GM12801 (cell line): ENCODE data around the gene ENTPD8.

Experiments used
- TF ChIP-seq, protein P1 (sequence below): IDR thresholded peaks from one replicate; pipeline ENCODE4 v1.5.1; 2011; ENCODE audit warnings: control low read depth; ENCODE audit not compliant: insufficient read length; ENCODE audit errors: extremely low read depth

ENTPD8 gene

DNA sequence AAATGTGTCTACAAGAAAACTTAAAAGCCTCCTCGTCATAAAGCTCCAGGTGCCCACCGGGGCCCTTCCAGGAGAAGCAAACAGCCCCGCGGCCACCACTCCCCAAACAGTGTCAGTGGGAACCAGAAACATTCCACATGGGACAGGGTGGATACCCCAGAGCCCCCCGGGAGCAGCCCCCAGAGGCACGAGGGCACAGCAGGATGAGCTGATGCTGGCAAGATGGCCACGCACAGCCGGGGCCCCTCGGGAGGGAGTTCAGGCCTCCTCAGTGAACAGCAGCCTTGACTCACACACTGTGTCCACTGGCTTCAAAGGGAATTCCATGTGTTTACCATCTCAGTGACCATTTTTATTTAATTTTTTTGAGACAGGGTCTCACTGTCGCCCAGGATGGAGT lies 28.7 kb downstream of the ENTPD8 start:
- TF ChIP-seq, protein P1, sequence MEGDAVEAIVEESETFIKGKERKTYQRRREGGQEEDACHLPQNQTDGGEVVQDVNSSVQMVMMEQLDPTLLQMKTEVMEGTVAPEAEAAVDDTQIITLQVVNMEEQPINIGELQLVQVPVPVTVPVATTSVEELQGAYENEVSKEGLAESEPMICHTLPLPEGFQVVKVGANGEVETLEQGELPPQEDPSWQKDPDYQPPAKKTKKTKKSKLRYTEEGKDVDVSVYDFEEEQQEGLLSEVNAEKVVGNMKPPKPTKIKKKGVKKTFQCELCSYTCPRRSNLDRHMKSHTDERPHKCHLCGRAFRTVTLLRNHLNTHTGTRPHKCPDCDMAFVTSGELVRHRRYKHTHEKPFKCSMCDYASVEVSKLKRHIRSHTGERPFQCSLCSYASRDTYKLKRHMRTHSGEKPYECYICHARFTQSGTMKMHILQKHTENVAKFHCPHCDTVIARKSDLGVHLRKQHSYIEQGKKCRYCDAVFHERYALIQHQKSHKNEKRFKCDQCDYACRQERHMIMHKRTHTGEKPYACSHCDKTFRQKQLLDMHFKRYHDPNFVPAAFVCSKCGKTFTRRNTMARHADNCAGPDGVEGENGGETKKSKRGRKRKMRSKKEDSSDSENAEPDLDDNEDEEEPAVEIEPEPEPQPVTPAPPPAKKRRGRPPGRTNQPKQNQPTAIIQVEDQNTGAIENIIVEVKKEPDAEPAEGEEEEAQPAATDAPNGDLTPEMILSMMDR = no peak

DNA sequence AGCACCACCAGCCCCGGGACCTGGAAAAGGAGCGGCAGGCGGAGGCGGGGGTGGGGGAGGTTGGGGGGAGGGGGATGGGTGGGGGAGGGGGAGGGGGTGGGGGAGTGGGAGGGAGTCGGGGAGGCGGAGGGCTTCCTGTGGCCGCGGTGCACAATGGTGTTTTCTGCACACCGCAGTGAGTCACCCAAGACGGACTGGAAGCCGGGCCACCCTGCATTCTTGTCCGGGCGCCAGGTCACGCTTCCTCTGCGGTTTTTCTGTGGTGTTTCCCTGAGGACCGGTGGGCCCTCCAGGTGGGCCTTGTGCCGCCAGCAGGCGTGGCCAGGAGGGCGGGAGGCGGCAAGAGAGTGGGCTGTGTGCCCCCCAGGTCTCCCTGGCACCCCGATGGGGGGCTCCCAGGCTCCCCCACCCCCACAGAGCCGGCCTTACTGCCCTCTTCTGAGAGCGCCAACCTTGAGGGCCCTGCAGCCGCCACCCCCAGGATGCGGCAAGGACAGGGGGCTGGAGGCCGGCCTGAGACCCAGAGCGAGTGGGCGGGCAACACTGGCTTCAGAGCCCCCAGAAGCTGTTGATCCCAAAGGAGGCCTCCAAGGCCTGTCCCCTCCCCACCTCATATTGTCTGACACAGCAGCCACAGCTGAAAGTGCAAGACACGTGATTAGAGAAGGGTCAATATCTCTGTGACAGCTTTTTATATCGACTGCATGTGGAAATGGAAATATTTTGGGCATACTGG lies 29.3 kb downstream of the ENTPD8 start:
- TF ChIP-seq, protein P1 = no peak

DNA sequence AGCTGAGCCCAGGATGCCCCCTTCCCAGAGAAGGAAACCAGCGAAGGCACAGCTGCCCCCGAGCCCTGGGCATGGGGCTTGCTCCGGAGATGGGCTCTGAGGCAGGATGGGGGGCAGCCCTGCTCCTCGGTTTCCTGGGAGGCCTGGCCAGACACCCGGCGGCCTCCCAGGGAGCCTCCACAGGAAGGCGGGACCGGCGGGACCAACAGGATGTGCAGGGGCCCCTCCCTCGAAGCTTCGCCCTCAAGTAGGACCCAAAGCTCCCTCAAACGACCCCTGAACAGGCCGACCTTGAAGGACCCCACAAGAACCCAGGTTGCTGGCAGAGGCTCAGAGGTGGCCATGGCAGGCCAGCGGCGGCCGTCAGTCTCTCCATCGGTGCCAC lies 29.9 kb downstream of the ENTPD8 start:
- TF ChIP-seq, protein P1 = no peak

DNA sequence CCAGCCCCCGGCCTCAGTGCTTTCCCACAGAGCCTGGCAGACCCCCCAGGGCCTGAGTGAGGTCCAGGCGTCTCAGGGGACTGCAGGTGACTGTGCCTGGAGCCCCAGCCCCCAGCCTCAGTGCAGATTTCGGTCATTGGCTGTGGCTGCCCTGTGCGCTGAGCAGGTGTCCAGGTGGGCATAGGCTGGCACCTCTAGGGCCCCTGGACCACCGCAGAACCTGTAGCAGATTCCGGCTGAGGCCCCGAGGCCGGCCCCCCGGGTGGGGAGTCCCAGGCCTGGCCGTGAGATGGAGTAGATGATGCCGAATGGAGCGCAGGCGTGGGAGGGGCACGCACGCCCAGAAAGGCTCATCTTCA lies 30.3 kb downstream of the ENTPD8 start:
- TF ChIP-seq, protein P1 = no peak

DNA sequence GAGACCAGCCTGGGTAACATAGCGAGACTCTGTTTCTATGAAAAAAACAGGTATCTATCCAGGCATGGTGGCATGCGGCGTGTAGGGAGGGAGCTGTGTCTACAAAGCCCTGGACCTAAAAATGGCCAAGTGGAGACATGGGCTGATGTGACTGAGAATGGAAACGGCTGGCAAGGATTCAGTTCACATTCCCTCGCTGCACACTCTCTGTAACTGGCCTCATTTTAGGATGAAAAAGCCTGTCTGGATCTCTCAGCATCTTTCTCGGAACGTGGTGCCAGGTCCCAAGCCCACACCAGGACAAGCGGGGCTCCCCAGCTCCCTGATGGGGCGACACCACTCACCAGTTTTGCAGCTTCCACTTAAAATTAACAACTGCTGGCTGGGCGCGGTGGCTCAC lies 31.6 kb downstream of the ENTPD8 start:
- TF ChIP-seq, protein P1 = no peak

DNA sequence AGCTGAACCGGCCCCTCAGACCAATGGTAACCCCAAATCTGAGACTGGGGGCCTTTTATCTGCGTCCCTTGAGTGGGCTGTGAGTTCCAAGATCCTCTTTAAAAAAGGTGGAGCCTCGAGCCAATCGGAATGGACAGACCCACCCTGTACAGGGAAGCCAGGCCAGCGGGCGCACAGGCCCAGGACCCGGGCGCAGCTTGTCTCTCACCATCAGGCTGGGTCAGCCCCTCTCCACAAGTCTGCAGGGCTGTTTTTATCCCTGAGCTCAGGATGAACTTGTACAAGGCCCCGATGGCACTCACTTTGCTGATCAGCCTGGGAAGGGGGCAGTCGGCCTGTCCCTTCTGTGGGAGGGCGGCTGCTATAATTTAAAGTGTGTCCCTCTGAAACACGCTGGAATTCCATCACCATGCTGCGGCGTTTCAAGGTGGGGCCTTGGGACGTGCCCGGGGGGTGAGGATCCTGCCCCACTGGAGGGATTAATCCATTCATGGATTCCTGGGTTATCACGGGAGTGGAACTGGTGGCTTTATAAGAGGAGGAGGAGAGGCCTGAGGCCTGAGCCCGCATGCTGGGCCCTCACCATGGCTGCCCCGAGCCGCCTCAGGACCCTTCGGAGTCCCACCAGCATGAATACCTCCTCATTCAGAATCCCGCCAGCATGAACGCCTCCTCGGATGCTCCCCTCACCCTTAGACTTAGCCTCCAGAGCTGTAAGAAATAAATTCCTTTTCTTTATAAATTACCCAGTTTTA lies 32.3 kb downstream of the ENTPD8 start:
- TF ChIP-seq, protein P1 = no peak

DNA sequence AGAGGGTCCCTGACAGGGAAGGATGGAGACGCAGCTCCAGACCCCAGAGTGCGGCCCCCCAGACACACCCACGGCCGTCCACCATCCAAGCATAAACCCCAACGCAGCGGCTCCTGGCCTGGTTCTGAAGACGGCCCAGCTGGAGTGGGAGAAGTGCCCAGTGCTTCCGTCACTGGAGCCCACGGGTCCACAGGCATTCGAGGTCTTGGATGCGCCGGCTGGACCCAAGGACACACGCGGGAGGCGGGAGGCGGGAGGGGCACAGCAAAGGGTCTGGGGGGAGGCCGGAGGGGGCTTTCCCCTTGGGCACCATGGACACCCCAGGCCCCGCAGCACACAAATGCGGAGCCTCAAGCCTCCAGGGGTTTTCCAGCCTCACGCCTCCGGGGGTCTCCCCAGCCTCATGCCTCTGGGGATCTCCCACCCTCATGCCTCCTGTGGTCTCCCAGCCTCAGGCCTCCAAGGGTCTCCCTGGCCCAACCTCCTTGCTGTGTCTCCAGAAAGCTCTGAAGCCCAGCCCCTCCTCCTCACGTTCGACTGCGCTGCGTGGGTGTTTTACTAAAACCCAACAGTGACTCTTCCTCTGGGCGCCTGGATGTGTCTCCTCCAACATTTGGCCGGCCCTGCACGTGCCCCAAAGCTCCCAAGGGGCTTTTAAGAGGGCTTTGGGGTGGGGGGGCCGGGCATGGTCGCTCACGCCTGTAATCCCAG lies 33.4 kb downstream of the ENTPD8 start:
- TF ChIP-seq, protein P1 = no peak
